Measurements from ENCODE around the gene HEXIM1.

HEXIM1 gene

GRCh38 chr17:45146166-45146565 lies 2.1 kb upstream of the HEXIM1 start:
- TF ChIP-seq CTCF (IDR thresholded peaks at IDR 0.05; ENCODE audit: control insufficient read depth, insufficient read depth, low read depth, low read length, missing control alignments) = no peak
- DNase-seq (ENCODE audit: low read depth) = no peak
- H3K4me3 ChIP-seq (ENCODE audit: control insufficient read depth, low read depth, low read length) = no peak overlapping the region

- no peak overlapping the region for H3K4me3 ChIP-seq (ENCODE audit: control insufficient read depth, low read depth, low read length)
These were observed 1.7 kb upstream of the HEXIM1 start for GRCh38 chr17:45146592-45146889.

GRCh38 chr17:45146890-45147580 lies 1.2 kb upstream of the HEXIM1 start:
- TF ChIP-seq CTCF (IDR thresholded peaks at IDR 0.05; ENCODE audit: control insufficient read depth, insufficient read depth, low read depth, low read length, missing control alignments) = no peak
- H3K4me3 ChIP-seq (ENCODE audit: control insufficient read depth, low read depth, low read length) = peak overlapping the region; percentile 64
- DNase-seq (ENCODE audit: low read depth) = peak; percentile 78

More at GRCh38 chr17:45146592-45146889, 1.7 kb upstream of the HEXIM1 start:
- no peak for TF ChIP-seq CTCF (IDR thresholded peaks at IDR 0.05; ENCODE audit: control insufficient read depth, insufficient read depth, low read depth, low read length, missing control alignments)
- DNase-seq (ENCODE audit: low read depth) = no peak

- peak overlapping the region; percentile 64 for H3K4me3 ChIP-seq (ENCODE audit: control insufficient read depth, low read depth, low read length)
- peak; percentile 93 for DNase-seq (ENCODE audit: low read depth)
- no peak for TF ChIP-seq CTCF (IDR thresholded peaks at IDR 0.05; ENCODE audit: control insufficient read depth, insufficient read depth, low read depth, low read length, missing control alignments)
These were observed 593 bp upstream of the HEXIM1 start for GRCh38 chr17:45147581-45148182.

- peak; percentile 96 for TF ChIP-seq CTCF (IDR thresholded peaks at IDR 0.05; ENCODE audit: control insufficient read depth, insufficient read depth, low read depth, low read length, missing control alignments)
- DNase-seq (ENCODE audit: low read depth) = no peak
- peak overlapping the region; percentile 87 for H3K4me3 ChIP-seq (ENCODE audit: control insufficient read depth, low read depth, low read length)
These were observed 878 bp downstream of the HEXIM1 start for GRCh38 chr17:45149037-45149668.

GRCh38 chr17:45149669-45150664 lies 1.7 kb downstream of the HEXIM1 start:
- no peak for DNase-seq (ENCODE audit: low read depth)
- no peak for TF ChIP-seq CTCF (IDR thresholded peaks at IDR 0.05; ENCODE audit: control insufficient read depth, insufficient read depth, low read depth, low read length, missing control alignments)
- H3K4me3 ChIP-seq (ENCODE audit: control insufficient read depth, low read depth, low read length) = peak overlapping the region; percentile 87
